HS-5 (cell line): ENCODE data around the gene ZSCAN16.

Source experiments
- DNase-seq: peaks from one replicate; pipeline ENCODE4 v3.0.0-alpha.2; 2012; ENCODE audit warnings: low read depth

The ZSCAN16 gene

GRCh38 chr6:28172006-28172405 is 47.6 kb downstream of the ZSCAN16 start:
- no peak for DNase-seq

DNA sequence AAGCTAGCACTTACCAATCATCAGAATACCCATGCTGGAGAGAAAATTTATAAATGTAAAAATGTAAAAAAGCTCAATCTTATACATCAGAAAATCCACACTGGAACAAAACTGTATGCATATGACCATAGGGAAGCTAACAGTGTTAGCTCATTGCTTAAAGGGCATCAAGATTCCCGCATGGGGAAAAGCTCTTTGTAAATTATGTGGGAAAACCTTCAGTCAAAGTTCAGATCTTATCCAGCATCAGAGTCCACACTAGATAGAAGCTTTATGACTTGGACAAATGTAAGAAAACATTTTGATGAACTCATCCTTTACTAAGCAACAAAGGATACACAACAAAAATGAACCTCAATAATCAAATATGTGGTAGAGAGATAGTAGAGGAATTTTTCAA is 52.0 kb downstream of the ZSCAN16 start:
- no peak for DNase-seq
